ENCODE measurements around the gene CYB561D2. TPM values are rescaled to one million over a fixed set of nuclear protein-coding genes. Genes with fewer than 3 reads are reported as not detected.

Gene CYB561D2
- total and polyA plus RNA-seq, 4 experiments from 2014 or later, result 39.6 to 68.3 (median 53.1) TPM

DNA sequence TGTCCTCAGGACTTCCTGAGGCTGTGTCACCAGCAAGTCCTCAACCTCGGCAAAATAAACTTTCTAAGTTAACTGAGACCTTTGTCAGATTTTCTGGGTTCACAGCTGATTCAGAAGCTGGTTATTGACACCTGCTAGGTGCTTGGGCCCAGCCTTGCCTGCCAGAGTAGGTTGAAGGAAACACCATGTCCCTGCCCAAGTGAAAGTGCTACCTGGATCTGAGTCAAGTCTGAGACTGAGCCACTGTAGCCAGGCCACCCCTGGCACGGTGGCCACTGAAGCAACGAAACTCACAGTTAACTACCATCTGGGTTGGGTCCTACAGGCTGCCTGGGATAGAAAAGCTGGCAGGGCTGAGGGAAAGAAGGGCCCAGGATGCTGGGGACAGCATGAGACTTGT is 36.3 kb upstream of the CYB561D2 start:
- no peak for DNase-seq
- POLR2A ChIA-PET (ENCODE audit: partially characterized antibody), result interaction anchor here (1.1 to 14.4 kb wide), 7 partner anchors 8 to 78 kb away, joined by 3 to 144 read pairs (median 6); partner anchors contain the start of genes HYAL2, HYAL3, IFRD2 and NAA80
- intact Hi-C loops (cut with micrococcal nuclease), result no loop called here
- Mint-ChIP-seq H3K4me1 (peaks cover 14 to 37% (median 25%) of the 10 kb centered on the region in 4 donors), H3K27me3 (no peaks in the 10 kb centered on the region), H3K27ac (peak overlapping the region in 5 of 7 donors; percentile 29 to 86 (median 60)), H3K9me3 (no peaks in the 10 kb centered on the region), H3K36me3 (peaks cover 0 to 2% of the 10 kb centered on the region in 2 donors), H3K4me3 (no peak overlapping the region)
- no peak overlapping the region for H3K27ac ChIP-seq (ENCODE audit: low read depth, low read length)
- H3K9me3 ChIP-seq (ENCODE audit: control insufficient read depth in 1 of 2, low read length in 2 of 2), result no peaks in the 10 kb centered on the region
- CTCF ChIA-PET (ENCODE audit: partially characterized antibody), result interaction anchor here (1.1 to 4.4 kb wide), 4 partner anchors 14 to 68 kb away, joined by 3 to 21 read pairs (median 5); partner anchors contain the start of genes HYAL3, NAA80 and TUSC2
- peaks cover 28% of the 10 kb centered on the region for H3K4me1 ChIP-seq (ENCODE audit: insufficient read depth, low read length)
- no peaks in the 10 kb centered on the region for H3K36me3 ChIP-seq (ENCODE audit: insufficient read depth, low read length)
- H3K4me3 ChIP-seq (ENCODE audit: low read length in 2 of 2), result no peak overlapping the region
- no peaks in the 10 kb centered on the region for H3K27me3 ChIP-seq (ENCODE audit: insufficient read depth, low read length)

DNA sequence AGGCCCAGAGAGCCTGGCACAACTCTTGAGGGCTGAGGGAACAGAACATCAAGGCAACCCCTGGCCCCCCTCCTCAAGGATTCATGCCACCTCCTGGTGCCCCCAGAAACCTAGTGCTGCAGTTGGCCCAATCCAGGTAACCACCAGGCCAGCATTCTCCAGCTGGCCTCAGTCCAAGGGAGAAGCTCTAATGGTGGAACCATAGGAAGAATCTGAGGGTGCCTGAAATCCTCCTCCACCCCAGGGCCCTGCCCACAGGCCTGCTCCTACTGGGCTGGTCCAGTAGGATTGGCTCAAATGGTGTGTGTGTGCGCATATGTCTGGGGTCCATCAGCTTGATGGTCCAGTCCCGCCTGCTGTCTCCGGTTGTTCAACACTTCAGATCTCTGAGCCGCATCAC is 35.8 kb upstream of the CYB561D2 start:
- H3K36me3 Mint-ChIP-seq, result peaks cover 0 to 2% of the 10 kb centered on the region in 2 donors
- Histone ChIP-seq H3K27ac (ENCODE audit: low read depth, low read length) (no peak overlapping the region), H3K9me3 (ENCODE audit: control insufficient read depth in 1 of 2, low read length in 2 of 2) (no peaks in the 10 kb centered on the region), H3K27me3 (ENCODE audit: insufficient read depth, low read length) (no peaks in the 10 kb centered on the region), H3K36me3 (ENCODE audit: insufficient read depth, low read length) (no peaks in the 10 kb centered on the region), H3K4me1 (ENCODE audit: insufficient read depth, low read length) (peaks cover 31% of the 10 kb centered on the region), H3K4me3 (ENCODE audit: low read length in 2 of 2) (no peak overlapping the region)
- no peaks in the 10 kb centered on the region for H3K27me3 Mint-ChIP-seq
- no peaks in the 10 kb centered on the region for H3K9me3 Mint-ChIP-seq
- H3K27ac Mint-ChIP-seq, result peak overlapping the region in 3 of 7 donors; percentile 66 to 85 (median 75)
- POLR2A ChIA-PET (ENCODE audit: partially characterized antibody), result interaction anchor here (0.8 to 14.4 kb wide), 9 partner anchors 8 to 78 kb away, joined by 3 to 144 read pairs (median 6); partner anchors contain the start of genes HYAL2, HYAL3, IFRD2 and NAA80
- H3K4me3 Mint-ChIP-seq, result no peak overlapping the region
- peaks cover 15 to 42% (median 27%) of the 10 kb centered on the region in 4 donors for H3K4me1 Mint-ChIP-seq
- DNase-seq, result peak in 1 of 5 donors; percentile 7
- intact Hi-C loops (cut with micrococcal nuclease), result loop anchor here (5.0 kb wide), 1 partner anchor 843 kb away; the partner anchor contains the start of gene DAG1
- CTCF ChIA-PET (ENCODE audit: partially characterized antibody), result interaction anchor here (0.8 to 4.4 kb wide), 6 partner anchors 9 to 68 kb away, joined by 3 to 21 read pairs (median 4); partner anchors contain the start of genes HYAL3, NAA80 and TUSC2

DNA sequence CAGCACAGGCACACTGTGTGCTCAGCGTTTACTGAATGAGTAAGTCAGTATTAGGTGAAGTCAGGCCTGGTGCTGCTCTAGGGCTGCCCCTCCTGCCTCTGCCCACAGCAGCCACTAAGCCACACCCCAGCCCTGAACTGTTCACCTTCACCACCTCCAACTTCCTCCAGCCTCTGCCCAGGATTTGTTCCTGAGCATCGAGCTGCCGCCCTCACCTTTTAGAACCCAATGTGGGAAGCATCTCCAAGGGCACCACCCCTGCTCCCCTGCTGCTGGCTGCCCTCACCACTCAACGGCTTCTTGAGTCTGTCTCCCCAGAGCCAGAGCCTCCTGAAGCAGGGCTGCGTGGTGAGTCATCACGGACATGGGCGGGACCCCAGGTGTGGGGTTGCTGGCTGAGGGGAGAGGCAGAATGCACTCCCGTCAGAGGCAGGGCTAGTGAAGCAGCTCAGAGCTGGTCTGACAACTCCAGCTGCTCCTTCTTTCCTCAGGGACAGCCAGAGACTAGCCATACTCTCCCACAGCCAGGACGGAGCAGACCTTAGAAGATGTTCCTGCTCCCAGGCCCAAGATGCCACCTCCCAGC is 33.9 kb upstream of the CYB561D2 start:
- Histone ChIP-seq H3K36me3 (ENCODE audit: insufficient read depth, low read length) (no peaks in the 10 kb centered on the region), H3K27ac (ENCODE audit: low read depth, low read length) (peak overlapping the region; percentile 49), H3K4me3 (ENCODE audit: low read length in 2 of 2) (peak overlapping the region in 1 of 2 donors; percentile 7), H3K9me3 (ENCODE audit: control insufficient read depth in 1 of 2, low read length in 2 of 2) (no peaks in the 10 kb centered on the region), H3K27me3 (ENCODE audit: insufficient read depth, low read length) (no peaks in the 10 kb centered on the region), H3K4me1 (ENCODE audit: insufficient read depth, low read length) (peaks cover 41% of the 10 kb centered on the region)
- H3K9me3 Mint-ChIP-seq, result no peaks in the 10 kb centered on the region
- peaks cover 0 to 2% of the 10 kb centered on the region in 2 donors for H3K36me3 Mint-ChIP-seq
- H3K4me3 Mint-ChIP-seq, result peak overlapping the region; percentile 74 to 92 (median 86)
- POLR2A ChIA-PET (ENCODE audit: partially characterized antibody), result interaction anchor here (1.0 to 14.4 kb wide), 7 partner anchors 12 to 81 kb away, joined by 4 to 144 read pairs (median 8); partner anchors contain the start of genes CYB561D2, GNAI2, HYAL3 and NAA80
- DNase-seq, result peak; percentile 62 to 92 (median 72)
- H3K27me3 Mint-ChIP-seq, result no peaks in the 10 kb centered on the region
- peaks cover 22 to 52% (median 37%) of the 10 kb centered on the region in 4 donors for H3K4me1 Mint-ChIP-seq
- H3K27ac Mint-ChIP-seq, result peak overlapping the region; percentile 79 to 99 (median 94)
- CTCF ChIA-PET (ENCODE audit: partially characterized antibody), result interaction anchor here (1.0 to 4.4 kb wide), 4 partner anchors 9 to 24 kb away, joined by 3 to 21 read pairs (median 4); partner anchors contain the start of genes HYAL3, NAA80 and RASSF1
- intact Hi-C loops (cut with micrococcal nuclease), result loop anchor here (1.0 to 5.0 kb wide), 2 partner anchors 12 to 844 kb away; partner anchors contain the start of genes DAG1 and TUSC2

DNA sequence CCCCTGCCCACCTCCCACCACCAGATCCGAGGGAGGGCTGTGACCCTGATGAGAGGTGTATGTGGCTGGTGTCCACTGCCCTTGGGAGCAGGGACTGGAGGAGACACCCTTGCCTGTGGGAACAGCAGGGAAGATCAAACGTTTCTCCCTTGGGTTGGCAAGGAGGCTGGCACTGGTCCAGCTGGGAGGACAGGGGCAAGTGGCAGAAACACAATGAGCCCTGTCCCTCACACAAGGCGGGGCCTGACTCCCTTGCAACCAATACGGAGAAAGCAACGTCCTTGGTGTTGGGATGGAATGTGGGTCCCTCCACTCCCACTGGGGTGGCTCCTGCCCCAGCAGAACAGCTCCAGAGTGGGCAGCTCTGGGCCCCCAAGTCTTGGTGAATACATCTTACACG is 33.4 kb upstream of the CYB561D2 start:
- ChIA-PET POLR2A (ENCODE audit: partially characterized antibody) (interaction anchor here (1.0 to 14.4 kb wide), 7 partner anchors 12 to 81 kb away, joined by 4 to 144 read pairs (median 8); partner anchors contain the start of genes CYB561D2, GNAI2, HYAL3 and NAA80), CTCF (ENCODE audit: partially characterized antibody) (interaction anchor here (0.9 to 1.2 kb wide), 4 partner anchors 10 to 29 kb away, joined by 3 to 5 read pairs (median 4); partner anchors contain the start of genes HYAL3, NAA80 and RASSF1)
- Mint-ChIP-seq H3K4me3 (peak overlapping the region in 4 of 8 donors; percentile 76 to 92 (median 88)), H3K27me3 (no peaks in the 10 kb centered on the region), H3K9me3 (no peaks in the 10 kb centered on the region), H3K4me1 (peaks cover 22 to 52% (median 38%) of the 10 kb centered on the region in 4 donors), H3K27ac (peak overlapping the region; percentile 79 to 99 (median 94)), H3K36me3 (peaks cover 0 to 2% of the 10 kb centered on the region in 2 donors)
- H3K9me3 ChIP-seq (ENCODE audit: control insufficient read depth in 1 of 2, low read length in 2 of 2), result no peaks in the 10 kb centered on the region
- peaks cover 46% of the 10 kb centered on the region for H3K4me1 ChIP-seq (ENCODE audit: insufficient read depth, low read length)
- no peaks in the 10 kb centered on the region for H3K27me3 ChIP-seq (ENCODE audit: insufficient read depth, low read length)
- peak overlapping the region; percentile 49 for H3K27ac ChIP-seq (ENCODE audit: low read depth, low read length)
- no peak overlapping the region for H3K4me3 ChIP-seq (ENCODE audit: low read length in 2 of 2)
- DNase-seq, result peak in 1 of 5 donors; percentile 17
- no peaks in the 10 kb centered on the region for H3K36me3 ChIP-seq (ENCODE audit: insufficient read depth, low read length)
- intact Hi-C loops (cut with micrococcal nuclease), result loop anchor here (5.0 kb wide), 1 partner anchor 845 kb away; the partner anchor contains the start of gene DAG1

DNA sequence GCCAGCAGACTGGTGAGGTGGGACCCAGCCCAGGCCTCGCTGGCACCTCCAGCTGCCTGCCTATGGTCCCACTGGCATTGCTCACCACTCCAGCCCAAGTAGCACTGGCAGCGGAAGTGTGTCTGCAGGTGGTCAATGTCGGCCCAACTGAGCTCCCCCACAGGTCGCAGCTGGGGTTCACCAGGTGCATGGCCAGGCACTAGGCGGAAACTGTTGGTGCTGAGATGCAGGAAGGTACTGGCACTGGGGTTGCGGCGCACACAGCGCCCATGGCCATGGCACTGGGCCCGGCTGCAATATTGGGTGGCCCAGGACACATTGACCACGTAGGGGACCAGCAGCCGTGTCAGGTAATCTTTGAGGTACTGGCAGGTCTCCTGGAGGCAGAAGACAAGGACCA is 32.5 kb upstream of the CYB561D2 start:
- Histone ChIP-seq H3K27me3 (ENCODE audit: insufficient read depth, low read length) (no peaks in the 10 kb centered on the region), H3K9me3 (ENCODE audit: control insufficient read depth in 1 of 2, low read length in 2 of 2) (no peaks in the 10 kb centered on the region), H3K4me1 (ENCODE audit: insufficient read depth, low read length) (peaks cover 49% of the 10 kb centered on the region), H3K27ac (ENCODE audit: low read depth, low read length) (no peak overlapping the region), H3K36me3 (ENCODE audit: insufficient read depth, low read length) (no peaks in the 10 kb centered on the region), H3K4me3 (ENCODE audit: low read length in 2 of 2) (no peak overlapping the region)
- CTCF ChIA-PET (ENCODE audit: partially characterized antibody), result interaction anchor here (0.6 to 2.4 kb wide), 6 partner anchors 11 to 900 kb away, joined by 3 to 5 read pairs (median 4); no protein-coding TSS in a partner anchor
- Mint-ChIP-seq H3K4me1 (peaks cover 23 to 54% (median 39%) of the 10 kb centered on the region in 4 donors), H3K27ac (peak overlapping the region in 2 of 7 donors; percentile 64 to 70), H3K36me3 (peaks cover 0 to 2% of the 10 kb centered on the region in 2 donors), H3K4me3 (peak overlapping the region in 1 of 8 donors; percentile 54), H3K27me3 (no peaks in the 10 kb centered on the region), H3K9me3 (no peaks in the 10 kb centered on the region)
- POLR2A ChIA-PET (ENCODE audit: partially characterized antibody), result interaction anchor here (1.2 to 14.4 kb wide), 6 partner anchors 11 to 47 kb away, joined by 4 to 144 read pairs (median 18); partner anchors contain the start of genes CYB561D2, HYAL3, IFRD2 and NAA80
- intact Hi-C loops (cut with micrococcal nuclease), result loop anchor here (5.0 kb wide), 1 partner anchor 846 kb away; the partner anchor contains the start of gene DAG1
- peak in 1 of 5 donors; percentile 29 for DNase-seq

DNA sequence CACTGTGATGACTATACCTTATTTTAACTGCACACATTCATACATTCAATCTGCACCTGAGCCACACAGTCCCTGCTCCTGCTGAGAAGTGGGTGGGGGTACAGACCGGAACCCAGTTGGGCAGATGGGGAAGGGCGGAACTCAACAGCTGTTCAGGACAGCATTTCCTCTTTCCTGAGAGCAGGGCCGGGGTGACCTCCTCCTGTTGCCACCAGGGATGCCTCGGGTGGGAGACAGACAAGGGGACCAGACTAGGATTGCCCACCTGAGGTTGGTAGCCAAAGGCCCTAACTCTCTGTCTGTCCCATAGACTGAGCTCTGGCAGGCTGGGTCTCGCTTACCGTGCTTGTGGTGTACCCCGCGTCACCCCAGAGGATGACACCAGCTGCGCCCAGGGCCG is 32.0 kb upstream of the CYB561D2 start:
- no peak overlapping the region for H3K27ac ChIP-seq (ENCODE audit: low read depth, low read length)
- DNase-seq, result peak in 1 of 5 donors; percentile 24
- peaks cover 49% of the 10 kb centered on the region for H3K4me1 ChIP-seq (ENCODE audit: insufficient read depth, low read length)
- no peaks in the 10 kb centered on the region for H3K9me3 Mint-ChIP-seq
- no peaks in the 10 kb centered on the region for H3K9me3 ChIP-seq (ENCODE audit: control insufficient read depth in 1 of 2, low read length in 2 of 2)
- no peaks in the 10 kb centered on the region for H3K27me3 Mint-ChIP-seq
- ChIA-PET CTCF (ENCODE audit: partially characterized antibody) (interaction anchor here (0.6 to 2.4 kb wide), 5 partner anchors 9 to 900 kb away, joined by 3 to 5 read pairs (median 4); partner anchors contain the start of gene TUSC2), POLR2A (ENCODE audit: partially characterized antibody) (interaction anchor here (2.9 to 14.4 kb wide), 4 partner anchors 11 to 26 kb away, joined by 10 to 144 read pairs (median 60); partner anchors contain the start of genes HYAL3, IFRD2, NAA80 and TUSC2)
- H3K27ac Mint-ChIP-seq, result peak overlapping the region in 3 of 7 donors; percentile 64 to 72 (median 70)
- H3K4me1 Mint-ChIP-seq, result peaks cover 23 to 56% (median 39%) of the 10 kb centered on the region in 4 donors
- intact Hi-C loops (cut with micrococcal nuclease), result loop anchor here (5.0 kb wide), 1 partner anchor 846 kb away; the partner anchor contains the start of gene DAG1
- no peak overlapping the region for H3K4me3 ChIP-seq (ENCODE audit: low read length in 2 of 2)
- peak overlapping the region in 3 of 8 donors; percentile 43 to 46 (median 46) for H3K4me3 Mint-ChIP-seq
- H3K27me3 ChIP-seq (ENCODE audit: insufficient read depth, low read length), result no peaks in the 10 kb centered on the region
- peaks cover 0 to 2% of the 10 kb centered on the region in 2 donors for H3K36me3 Mint-ChIP-seq
- H3K36me3 ChIP-seq (ENCODE audit: insufficient read depth, low read length), result no peaks in the 10 kb centered on the region

All from CD4-positive, alpha-beta memory T cell (primary cell).